GM12875 (cell line): ENCODE results near the gene SRGAP3.

Experiments used
- H3K4me3 ChIP-seq: one replicate; pipeline ENCODE4 v1.5.1; 2011; ENCODE audit warnings: low read depth, low read length, control low read depth
- TF ChIP-seq, protein P1 (sequence below): IDR thresholded peaks from 2 replicates; pipeline ENCODE4 v1.5.1; 2011; ENCODE audit warnings: low read depth, mild to moderate bottlenecking, control low read depth, inconsistent platforms, low read length, moderate library complexity, borderline replicate concordance; ENCODE audit not compliant: insufficient read depth

SRGAP3 gene

GRCh38 chr3:9276761-9277370 lies 27.4 kb upstream of the SRGAP3 start:
- TF ChIP-seq, protein P1, sequence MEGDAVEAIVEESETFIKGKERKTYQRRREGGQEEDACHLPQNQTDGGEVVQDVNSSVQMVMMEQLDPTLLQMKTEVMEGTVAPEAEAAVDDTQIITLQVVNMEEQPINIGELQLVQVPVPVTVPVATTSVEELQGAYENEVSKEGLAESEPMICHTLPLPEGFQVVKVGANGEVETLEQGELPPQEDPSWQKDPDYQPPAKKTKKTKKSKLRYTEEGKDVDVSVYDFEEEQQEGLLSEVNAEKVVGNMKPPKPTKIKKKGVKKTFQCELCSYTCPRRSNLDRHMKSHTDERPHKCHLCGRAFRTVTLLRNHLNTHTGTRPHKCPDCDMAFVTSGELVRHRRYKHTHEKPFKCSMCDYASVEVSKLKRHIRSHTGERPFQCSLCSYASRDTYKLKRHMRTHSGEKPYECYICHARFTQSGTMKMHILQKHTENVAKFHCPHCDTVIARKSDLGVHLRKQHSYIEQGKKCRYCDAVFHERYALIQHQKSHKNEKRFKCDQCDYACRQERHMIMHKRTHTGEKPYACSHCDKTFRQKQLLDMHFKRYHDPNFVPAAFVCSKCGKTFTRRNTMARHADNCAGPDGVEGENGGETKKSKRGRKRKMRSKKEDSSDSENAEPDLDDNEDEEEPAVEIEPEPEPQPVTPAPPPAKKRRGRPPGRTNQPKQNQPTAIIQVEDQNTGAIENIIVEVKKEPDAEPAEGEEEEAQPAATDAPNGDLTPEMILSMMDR: no peak
- H3K4me3 ChIP-seq: no peak overlapping the region

GRCh38 chr3:9271903-9272302 lies 22.5 kb upstream of the SRGAP3 start:
- TF ChIP-seq, protein P1: no peak
- H3K4me3 ChIP-seq: no peak overlapping the region

GRCh38 chr3:9270704-9271103 lies 21.3 kb upstream of the SRGAP3 start:
- no peak overlapping the region for H3K4me3 ChIP-seq
- TF ChIP-seq, protein P1: no peak

- H3K4me3 ChIP-seq: no peak overlapping the region
- TF ChIP-seq, protein P1: no peak
Observed at GRCh38 chr3:9266716-9267115, 17.3 kb upstream of the SRGAP3 start.

- TF ChIP-seq, protein P1: no peak
- no peak overlapping the region for H3K4me3 ChIP-seq
Observed at GRCh38 chr3:9260305-9260704, 10.9 kb upstream of the SRGAP3 start.

DNA sequence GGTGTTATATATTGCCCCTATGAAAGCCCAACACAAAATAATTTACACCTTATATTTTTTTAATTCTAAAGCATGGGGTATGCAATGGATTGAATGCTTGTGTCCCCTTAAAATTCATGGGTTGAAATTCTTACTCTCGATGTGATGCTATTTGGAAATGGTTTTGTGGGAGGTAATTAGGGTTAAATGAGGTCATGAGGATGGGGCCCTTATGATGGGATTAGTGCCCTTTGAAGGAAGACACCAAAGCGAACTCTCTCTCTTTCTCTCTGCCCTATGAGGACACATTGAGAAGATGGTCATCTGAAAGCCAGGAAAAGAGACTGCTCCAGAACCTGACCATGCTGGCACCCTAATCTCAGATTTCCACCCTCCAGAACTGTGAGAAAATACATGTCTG lies 7.6 kb upstream of the SRGAP3 start:
- no peak overlapping the region for H3K4me3 ChIP-seq
- TF ChIP-seq, protein P1: no peak

DNA sequence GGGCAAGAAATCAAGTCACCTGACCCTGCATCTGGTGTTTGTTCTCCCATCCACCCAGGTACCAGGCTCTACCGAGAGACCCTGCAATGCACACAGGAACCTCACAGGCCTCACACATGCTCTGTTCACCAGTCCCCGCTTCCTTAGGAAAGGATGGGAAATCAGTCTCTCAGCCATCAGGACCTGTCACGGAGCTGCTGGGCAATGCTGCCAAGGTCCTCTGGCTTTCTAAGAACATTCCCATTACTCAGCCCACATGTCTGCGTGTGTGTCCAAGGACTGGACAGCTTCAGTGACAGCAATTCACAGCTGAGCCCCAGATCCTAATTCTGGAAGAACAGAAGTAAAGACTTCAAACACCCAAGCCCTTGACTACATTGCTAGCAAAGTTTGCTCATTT lies 6.5 kb upstream of the SRGAP3 start:
- TF ChIP-seq, protein P1: no peak
- H3K4me3 ChIP-seq: no peak overlapping the region
